Mesenteric fat pad (tissue), 1 donor: Measurements from ENCODE around the gene SNX9. TPM values are rescaled to one million over a fixed set of nuclear protein-coding genes. Genes with fewer than 3 reads are reported as not detected.
"Not testable (repeated sequence)": the region's sequence is repeated elsewhere in the genome, so short reads cannot be mapped to it uniquely, and the experiment has no call there.

Experiments used
- DNase-seq: peaks from one replicate; pipeline ENCODE4 v3.0.0-alpha.2; 2020; ENCODE audit warnings: low spot score
- total RNA-seq: library from RNA; stranded (reverse); fragmentation: NEBNext Ultra II Directional; extraction: Animal tissue kit (Norgen Biotek cat#: 25700); gene quantifications from one replicate; pipeline ENCODE4 v1.2.1, GENCODE V29; 2021
- donor health status: DM: yes; HTN: yes; CAD: no.

SNX9 gene
- total RNA-seq, 1 donor from 2014 or later: 86.9 TPM

DNA sequence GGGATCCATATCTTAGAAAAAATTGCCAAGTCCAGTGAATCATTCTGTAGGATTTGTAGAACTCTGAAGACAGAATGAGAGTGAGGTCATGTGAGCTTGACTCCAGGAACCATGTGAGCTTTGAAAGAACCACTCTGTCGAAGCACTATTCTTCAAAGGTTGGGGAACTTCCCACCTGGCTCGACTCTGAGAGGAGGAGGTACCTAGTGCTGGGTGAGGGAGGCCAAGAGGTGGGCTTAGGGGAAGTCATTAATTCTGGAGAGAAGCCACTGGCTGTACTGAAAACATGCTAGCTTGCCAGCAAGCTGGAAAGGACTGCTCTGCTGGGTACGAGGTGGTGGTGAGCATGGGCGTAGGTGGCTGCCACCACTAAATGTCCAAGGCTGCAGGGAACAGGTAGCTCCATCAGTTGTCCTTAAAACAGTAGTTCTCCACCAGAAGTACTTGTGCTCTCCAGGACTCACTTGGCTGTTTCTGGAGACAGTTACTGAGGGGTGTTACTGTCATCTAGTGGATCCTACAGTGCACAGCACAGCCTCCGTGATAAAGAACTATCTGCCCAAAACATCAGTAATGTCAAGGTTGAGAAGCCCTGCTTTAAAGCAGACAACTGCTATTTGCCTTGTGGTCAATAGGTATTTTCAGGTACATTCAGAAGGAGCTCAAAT, 124.0 kb downstream of the SNX9 start:
- DNase-seq: no peak

DNA sequence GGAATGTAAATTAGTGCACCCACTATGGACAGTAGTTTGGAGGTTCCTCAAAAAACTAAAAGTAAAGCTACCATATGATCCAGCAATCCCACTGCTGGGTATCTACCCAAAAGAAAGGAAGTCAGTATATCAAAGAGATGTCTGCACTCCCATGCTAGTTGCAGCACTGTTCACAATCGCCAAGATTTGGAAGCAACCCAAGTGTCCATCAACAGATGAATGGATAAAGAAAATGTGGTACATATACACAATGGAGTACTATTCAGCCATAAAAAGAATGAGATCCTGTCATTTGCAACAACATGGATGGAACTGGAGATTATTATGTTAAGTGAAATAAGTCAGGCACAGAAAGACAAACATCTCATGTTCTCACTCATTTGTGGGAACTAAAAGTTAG, 127.9 kb downstream of the SNX9 start:
- DNase-seq: not testable (repeated sequence)

DNA sequence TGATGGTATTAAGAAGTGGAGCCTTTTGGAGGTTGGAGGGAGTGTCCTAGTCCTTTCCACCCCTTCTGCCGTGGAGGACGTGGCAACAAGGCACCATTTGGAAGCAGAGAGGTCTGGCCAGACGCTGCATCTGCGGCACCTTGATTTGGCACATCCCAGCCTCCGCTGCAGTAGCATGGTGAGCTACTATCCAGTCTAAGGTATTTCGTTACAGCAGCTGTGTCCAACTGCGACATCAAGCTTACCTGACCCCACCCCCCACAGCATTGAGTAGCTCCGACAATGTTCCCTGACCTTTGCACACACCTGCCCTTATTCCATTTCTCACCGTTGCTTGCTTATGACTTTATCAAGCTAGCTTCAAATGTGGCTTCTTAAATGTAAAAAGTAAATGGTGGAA, 128.8 kb downstream of the SNX9 start:
- no peak for DNase-seq

DNA sequence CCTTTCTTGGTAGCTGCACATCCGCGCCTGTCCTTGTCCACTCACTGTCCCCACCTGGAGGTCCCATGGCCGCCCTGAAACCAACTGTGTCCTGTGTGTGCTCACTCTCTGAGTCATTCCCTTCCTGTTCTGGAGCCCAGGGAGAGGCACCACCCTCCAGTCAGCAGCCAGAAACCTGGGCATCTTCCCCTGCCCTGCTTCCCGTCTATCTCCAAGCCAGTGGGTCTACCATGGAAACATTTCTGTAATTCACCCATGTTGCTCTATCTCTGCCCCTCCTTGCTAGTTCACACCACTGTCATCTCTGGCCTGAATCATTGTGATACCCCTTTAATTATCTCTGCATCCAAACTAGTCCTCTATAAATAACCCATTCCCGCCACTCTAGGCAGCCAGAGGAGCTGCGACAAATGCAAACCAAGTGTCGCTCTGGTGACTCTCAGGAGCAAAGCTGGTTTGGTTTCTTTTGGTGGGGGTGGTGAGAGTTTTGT, 129.9 kb downstream of the SNX9 start:
- no peak for DNase-seq

DNA sequence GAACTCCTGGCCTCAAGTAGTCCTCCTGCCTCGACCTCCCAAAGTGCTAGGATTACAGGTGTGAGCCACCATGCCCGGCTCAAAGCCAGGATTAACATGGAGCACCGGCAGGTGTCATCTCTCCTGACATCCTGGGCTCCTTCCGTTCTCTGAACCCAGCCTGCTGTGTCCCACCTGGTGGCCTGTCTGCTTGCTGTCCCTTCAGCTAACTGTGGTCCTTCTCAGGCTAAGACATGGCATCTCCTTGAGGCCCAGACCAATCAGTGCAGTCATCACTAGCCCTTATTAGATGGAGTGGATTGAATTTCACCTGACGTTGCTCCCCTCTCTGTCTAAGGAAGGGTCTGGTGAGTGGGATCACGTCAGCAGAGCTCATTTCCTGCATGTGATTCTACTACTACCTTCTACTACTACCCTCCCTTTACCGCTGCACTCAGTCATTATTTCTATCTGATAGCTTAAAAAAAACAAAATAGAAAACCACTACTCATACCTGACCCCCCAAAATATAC, 130.6 kb downstream of the SNX9 start:
- DNase-seq: no peak

DNA sequence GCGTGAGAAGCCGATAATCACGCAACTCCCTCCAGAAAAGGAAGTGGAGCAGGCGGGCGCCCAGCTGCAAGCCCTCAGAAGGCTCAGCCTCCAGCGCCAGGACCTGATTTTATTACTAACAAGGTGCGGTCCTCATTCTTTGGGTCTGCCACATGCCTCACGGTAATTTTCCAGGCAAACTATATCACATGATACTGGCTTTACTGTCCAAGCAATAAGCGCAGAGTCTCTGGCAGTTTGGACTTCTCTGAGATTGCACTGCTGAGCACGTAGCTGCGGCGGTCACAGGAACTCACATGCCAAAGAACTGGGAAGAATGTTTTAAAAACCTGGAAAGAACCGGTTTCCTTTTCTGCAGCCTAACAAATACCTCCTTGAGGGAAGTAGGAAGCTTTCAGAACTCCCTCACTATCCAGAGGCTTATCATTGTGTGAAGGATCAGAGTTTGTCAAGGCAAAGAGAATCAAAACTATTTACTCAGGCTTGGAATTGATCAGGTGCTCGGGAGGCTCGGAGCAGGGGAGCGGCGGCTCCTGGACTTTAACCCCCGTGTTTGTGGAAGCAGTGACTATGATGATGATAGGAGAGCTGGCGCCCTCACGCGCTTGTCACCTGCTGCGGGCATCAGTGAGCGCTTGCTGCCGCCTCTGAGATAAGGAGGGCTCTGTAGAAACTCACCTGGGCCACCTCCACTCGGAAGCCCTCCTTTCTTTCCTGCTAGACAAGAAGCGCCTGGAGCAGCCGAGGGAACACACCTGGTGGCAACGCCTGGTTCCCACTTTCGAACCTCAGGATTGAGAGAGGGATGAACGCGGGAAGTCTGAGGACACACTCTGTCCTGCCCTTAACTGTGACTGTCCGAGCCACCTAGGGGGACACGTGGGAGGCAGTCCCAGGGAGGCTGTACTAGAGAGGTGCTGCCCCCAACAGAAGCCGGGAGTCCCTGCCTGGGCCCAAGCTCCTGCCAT, 131.4 kb downstream of the SNX9 start:
- no peak for DNase-seq

DNA sequence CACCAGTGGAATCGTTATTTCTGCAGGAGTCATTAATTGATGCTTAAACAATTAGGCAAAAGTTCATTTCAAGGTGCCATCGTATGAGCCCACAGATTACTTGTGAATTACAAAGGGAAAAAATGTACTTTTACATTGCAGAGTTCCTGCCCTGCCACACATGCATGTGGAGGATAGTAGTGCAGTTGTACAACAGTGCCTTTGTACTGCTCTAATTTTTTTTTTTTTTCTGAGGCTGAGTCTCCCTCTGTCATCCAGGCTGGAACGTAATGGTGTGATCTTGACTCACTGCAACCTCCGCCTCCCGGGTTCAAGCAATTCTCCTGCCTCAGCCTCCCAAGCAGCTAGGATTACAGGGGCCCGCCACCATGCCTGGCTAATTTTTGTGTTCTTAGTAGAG, 132.6 kb downstream of the SNX9 start:
- no peak for DNase-seq

DNA sequence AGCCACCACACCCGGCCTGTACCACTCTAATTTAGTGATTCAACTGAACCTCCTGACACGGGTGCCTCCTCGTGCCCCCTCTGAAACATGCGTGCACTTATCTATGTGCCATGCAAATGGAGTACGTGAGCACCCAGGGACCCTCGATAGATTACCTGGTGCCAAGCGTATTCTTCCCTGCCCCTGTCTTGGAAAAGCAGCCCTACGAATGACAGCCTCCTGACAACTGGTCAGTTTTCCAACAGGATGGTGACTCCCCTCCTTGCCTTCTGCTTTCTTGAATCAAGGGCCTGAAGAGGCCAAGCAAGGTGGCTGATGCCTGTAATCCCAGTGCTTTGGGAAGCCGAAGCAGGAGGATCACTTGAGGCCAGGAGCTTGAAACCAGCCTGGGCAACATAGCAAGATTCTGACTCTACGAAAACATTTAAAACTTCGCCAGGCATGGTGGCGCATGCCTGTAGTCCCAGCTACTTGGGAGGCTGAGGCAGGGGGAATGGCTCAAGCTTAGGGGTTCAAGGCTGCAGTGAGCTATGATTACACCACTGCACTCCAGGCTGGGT, 133.2 kb downstream of the SNX9 start:
- no peak for DNase-seq

DNA sequence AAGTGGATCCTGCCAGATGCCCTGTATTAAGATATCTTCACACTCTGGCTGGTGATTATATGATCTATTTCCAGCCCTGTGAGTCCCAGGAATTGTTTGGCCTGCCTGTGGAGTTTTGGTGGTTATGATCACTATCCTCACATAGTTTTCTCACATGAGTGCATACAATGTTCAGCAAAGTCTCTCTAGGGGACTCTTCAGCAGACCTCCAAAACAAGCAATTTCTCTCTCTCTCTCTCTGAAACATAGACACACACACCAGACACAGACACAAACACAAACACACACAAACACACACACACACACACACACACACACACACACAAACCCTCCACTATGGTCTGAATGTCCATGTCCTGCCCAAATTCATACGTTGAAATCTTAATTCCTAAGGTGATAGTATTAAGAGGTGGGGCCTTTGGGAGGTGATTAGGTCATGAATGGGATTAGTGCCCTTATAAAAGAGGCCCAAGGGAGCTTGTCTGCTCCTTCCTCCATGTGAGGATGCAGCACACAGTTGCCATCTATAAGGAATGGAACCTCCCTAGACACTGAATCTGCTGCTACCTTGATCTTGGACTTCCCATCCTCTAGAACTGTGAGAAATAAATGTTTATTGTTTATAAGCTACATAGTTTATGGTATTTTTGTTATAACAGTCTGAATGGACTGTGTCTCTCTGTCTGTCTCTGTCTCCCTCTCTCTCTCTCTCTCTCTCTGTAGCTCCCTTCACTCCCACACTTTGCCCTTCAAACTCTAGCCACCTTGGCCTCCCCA, 136.6 kb downstream of the SNX9 start:
- no peak for DNase-seq

DNA sequence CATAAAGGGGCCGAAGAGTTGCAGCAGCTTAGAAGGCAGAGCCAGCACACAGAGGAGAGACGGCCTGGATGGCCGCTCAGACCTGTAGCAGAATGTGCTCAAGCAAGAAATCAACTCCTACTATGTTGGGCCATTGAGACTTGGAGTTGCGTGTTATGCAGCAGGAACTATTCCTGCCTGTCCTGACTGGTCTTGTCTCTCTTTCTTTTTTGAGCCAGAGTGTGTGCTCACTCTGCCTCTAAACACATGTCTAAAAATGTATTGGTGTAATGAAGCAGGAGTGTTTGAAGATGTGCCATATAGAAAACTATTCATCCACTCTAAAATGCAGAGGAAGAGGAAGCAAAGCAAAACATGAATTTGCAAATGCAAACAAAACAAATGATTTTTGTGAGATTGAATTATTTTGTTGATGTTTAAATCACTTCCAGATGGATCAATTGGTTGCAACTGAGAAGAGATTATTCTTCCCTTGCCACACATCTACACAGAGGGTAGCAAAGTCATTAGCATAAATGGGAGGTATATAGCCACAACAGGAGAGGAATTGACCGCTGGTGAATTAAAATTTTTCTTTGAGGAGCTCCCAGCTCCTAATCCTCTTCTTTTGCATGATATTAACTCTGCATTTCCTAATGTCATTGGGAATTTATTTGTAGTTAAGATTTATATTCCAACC, 138.2 kb downstream of the SNX9 start:
- DNase-seq: no peak

DNA sequence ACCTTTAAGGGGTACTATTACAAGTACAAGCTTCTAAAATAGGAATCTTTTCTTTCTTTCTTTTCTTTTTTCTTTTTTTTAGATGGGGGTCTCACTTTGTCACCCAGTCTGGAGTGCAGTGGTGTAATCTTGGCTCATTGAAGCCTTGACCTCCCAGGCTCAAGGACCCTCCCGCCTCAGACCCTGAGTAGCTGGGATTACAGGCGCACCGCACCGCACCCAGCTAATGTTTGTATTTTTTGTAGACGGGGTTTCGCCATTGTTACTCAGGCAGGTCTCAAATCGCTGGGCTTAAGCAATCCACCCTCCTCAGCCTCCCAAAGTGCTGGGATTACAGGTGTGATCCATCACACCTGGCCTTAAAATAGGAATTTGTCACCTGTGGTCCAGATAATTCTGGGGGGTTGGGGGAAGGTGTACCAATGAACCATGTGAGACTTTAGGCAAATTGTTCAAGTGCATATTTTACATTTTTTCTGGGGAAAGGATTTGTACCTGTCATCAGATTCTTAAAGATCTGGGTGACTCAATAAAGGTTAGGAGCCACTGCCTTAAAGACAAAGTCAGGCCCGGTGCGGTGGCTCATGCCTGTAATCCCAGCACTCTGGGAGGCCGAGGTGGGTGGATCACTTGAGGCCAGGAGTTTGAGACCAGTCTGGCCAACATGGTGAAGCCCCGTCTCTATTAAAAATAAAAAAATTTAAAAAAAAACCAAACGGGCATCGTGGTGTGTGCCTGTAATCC, 139.0 kb downstream of the SNX9 start:
- no peak for DNase-seq

DNA sequence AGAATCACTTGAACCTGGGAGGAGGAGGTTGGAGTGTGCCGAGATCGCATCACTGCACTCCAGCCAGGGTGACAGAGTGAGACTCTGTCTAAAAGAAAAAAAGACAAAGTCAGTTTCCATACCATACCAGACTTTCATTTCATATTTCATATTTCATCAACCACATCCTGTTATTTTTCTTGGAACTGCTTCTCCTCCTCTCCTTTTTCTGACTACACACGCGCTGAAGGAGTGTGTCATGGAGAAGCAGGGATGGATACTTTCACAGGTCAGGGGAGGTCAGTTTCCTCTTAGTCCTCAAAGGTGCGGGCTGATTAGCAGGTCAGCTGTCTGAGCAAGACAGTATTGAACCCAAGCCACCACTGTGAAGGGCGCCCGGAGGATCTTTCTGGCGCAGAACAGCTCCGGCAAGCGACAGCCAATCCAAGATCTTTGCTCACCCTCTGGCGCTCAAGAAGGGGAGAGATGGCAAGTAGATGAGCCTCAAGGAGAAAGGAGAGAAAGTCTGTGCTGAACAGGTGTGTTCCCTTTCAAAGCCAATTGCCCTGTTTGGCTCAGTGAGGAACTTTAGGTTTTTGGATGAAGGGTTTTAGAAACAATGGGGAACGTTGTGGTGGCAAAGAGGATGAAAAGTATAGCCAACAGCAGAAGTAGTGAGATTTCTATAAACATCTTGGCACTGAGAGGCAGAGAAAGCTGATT, 139.7 kb downstream of the SNX9 start:
- DNase-seq: peak; percentile 43

DNA sequence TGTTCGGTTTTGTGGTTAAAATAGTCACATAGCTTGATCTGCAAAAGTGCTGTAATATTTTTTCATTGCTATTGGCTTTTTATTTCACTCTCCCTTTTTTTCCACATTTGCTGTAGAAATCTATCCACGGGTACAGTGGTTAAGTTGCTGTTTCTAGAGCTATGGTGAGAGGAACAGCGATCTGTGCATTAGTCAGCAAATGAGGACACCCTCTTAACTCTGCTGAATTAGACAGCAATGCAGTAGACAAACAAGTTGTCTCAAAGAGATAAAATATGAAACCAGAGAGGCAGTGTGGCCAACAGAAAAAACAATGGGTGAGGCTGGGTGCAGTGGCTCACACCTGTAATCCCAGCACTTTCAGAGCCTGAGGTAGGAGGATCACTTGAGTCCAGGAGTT, 141.1 kb downstream of the SNX9 start:
- no peak for DNase-seq

DNA sequence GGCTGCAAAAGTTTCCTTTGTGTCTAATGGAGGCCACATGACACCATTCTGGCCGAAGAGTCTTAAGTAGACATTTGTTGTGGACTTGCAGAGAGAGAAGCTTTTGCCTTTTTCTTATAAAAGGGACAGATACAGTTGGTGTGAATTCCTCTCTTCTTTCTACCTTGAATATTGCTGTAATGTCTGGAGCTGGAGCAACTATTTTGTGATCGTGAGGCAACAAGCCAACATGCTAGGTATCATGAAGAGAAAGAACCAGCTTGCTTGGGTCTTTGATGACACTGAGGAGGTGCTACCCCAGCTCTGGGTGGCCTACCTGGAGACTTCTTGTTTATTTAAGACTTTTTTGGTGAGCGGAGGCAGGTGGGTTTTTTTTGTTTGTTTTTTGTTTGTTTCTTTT, 142.3 kb downstream of the SNX9 start:
- DNase-seq: no peak

DNA sequence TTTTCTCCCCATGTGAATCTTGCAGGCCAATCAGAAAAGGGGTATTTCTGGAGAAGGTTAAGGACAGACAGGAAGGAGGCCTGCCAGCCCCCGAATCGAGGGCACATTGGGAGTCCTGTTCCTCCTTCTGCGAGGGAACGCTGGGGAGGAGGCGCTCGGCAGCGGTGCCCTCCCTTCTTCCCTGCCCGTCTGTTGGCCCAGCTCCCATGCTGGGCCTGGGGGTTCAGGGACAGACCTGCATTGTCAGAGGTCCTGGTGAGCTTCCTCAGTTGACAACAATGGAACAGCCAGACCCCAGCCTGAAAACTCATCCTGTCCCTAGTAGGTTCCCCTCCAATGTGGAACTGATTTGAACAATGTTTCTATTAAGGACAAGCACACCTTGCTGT, 143.5 kb downstream of the SNX9 start:
- DNase-seq: peak; percentile 77

DNA sequence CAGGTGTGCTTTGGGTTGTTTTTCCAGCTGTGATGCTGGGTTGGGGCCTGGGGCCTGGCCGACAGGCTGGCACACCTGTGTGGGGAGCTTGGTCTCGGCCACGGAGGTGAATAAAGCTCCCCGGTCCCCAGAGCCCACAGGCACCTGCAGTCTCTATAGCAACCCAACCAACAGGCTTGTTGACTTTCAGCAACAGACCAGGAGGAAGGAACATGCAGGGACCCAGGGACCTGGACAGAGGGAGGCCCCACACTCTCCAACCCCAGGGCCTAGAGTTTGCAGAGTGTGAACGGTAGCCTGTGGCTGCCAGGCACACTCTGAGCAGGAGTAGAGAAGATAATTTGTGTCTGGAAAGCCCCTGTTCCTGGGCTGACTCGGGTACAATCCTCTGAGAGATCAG, 144.0 kb downstream of the SNX9 start:
- peak; percentile 55 for DNase-seq

DNA sequence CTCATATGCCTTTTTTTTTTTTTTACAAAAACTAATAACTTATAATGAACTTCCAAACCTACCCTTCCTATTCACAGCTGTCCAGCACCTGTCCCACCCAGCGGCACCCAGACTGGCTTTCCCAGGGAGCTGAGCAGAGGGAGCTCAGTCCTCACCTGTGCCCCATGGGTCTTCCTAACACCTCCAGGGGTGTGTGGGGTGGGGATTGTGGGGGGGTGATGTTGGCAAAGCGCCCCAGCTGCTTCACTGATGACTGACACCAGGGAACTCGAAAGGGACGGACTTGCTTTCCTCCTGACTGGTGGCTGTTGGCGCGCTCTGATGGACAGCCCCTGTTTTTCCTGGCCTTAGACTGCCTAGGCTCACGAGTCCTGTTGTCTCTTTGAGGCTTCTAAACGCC, 144.4 kb downstream of the SNX9 start:
- peak; percentile 30 for DNase-seq

DNA sequence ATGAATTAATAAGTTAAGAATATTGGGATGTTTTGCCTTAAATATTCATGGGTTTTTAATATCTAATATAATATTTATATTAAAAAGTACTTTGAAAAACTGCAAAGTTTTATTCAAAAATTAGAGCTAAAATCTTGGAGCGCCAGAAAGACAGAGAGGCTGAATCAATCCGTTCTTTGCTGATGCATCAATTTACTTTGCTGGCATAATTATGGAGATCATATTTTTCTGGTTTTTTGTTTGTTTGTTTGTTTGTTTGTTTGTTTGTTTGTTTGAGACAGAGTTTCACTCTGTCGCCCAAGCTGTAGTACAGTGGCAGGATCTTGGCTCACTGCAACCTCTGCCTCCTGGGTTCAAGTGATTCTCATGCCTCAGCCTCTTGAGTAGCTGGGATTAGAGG, 149.1 kb downstream of the SNX9 start:
- DNase-seq: not testable (repeated sequence)

DNA sequence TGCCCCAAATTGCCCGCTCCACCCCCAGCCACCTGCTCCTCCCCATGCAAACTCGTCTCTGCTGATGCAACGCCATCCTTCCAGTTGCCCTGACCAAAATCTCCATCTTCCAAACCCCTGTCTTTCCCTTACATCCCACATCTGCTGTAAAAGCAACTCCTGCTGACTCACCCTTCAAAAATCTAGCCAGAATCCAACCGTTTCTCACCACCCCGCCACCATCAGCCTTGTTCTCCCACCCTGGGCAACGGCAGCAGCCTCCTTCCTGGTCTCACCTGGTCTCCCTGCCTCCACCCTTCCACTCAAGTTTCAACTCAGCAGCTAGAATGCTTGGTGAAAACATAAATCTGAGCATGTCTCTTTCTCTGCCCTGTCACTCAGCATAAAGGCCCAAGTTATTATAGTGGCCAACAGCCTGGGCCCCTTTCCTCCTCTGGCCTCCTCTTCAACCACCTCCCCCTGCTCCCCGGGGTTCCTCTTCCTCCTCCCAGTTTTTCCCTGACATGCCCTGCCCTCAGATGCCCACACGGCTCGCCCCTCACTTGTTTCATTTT, 151.4 kb downstream of the SNX9 start:
- peak; percentile 67 for DNase-seq
